HL-60 (cell line): ENCODE data around the gene DCTN1.

ENCODE experiments used
- DNase-seq, 2 experiments: peaks; one replicate each; pipeline ENCODE4 v3.0.0-alpha.2; 2010 to 2020; ENCODE audit warnings: low read depth in 1 of 2, low spot score in 1 of 2
- H3K27ac ChIP-seq: fragments of 250-450 bp; sonication (Bioruptor Pico); replicated peaks from 2 replicates; pipeline ENCODE4 v1.5.1; 2020; ENCODE audit warnings: mild to moderate bottlenecking, moderate library complexity
- H3K27me3 ChIP-seq: fragments of 250-450 bp; sonication (Bioruptor Pico); 2 replicates; pipeline ENCODE4 v1.5.1; 2021; ENCODE audit warnings: mild to moderate bottlenecking, moderate library complexity; ENCODE audit not compliant: insufficient read depth, poor library complexity, severe bottlenecking
- H3K4me3 ChIP-seq: replicated peaks from 2 replicates; pipeline ENCODE4 v1.5.1; 2011; ENCODE audit warnings: mild to moderate bottlenecking, control low read depth, low read length; ENCODE audit not compliant: insufficient read depth
- CTCF ChIP-seq: IDR thresholded peaks from one replicate; pipeline ENCODE4 v1.5.1; 2011; ENCODE audit warnings: low read length, control low read depth, inconsistent platforms; ENCODE audit not compliant: insufficient read depth
- GABPA ChIP-seq: IDR thresholded peaks from 2 replicates; pipeline ENCODE4 v1.6.1; 2012; ENCODE audit warnings: low read depth
- POLR2AphosphoS5 ChIP-seq: IDR thresholded peaks from 2 replicates; pipeline ENCODE4 v1.6.1; 2012; ENCODE audit warnings: low read depth
- REST ChIP-seq: IDR thresholded peaks from 2 replicates; pipeline ENCODE4 v1.6.1; 2012; ENCODE audit warnings: low read depth; ENCODE audit not compliant: insufficient replicate concordance
- SPI1 ChIP-seq: IDR thresholded peaks from 2 replicates; pipeline ENCODE4 v1.6.1; 2012; ENCODE audit warnings: low read depth, mild to moderate bottlenecking, borderline replicate concordance
- long read RNA-seq: library from polyadenylated mRNA; unstranded; transcript quantifications from one replicate; pipeline ENCODE4 v2.0.0, GENCODE V29; 2020

DCTN1 gene
- long read RNA-seq, full-length matches to known transcripts, result 421 of 509 reads
- long read RNA-seq, partial matches to known transcripts, result 33 of 509 reads
- long read RNA-seq, other reads (novel, unspliced or antisense), result 55 of 509 reads

GRCh38 chr2:74379851-74380789 lies at the start of gene DCTN1:
Gene DCTN1, minus strand, starts transcription at chr2:74380311. Its CDS starts 274 bp downstream, at chr2:74380037.
- TF ChIP-seq SPI1, result no peak
- TF ChIP-seq REST, result no peak
- no peak for TF ChIP-seq GABPA
- no peak for TF ChIP-seq POLR2AphosphoS5
- no peak for TF ChIP-seq CTCF
- no peaks in the 10 kb centered on the region for H3K27me3 ChIP-seq
- H3K4me3 ChIP-seq, result no peak within 1 kb of the TSS
- DNase-seq, result no peak
- no peak within 1 kb of the TSS for H3K27ac ChIP-seq

GRCh38 chr2:74428675-74429074 lies 48.6 kb upstream of the DCTN1 start:
- H3K27ac ChIP-seq, result no peak overlapping the region
- no peak for DNase-seq
- no peak overlapping the region for H3K4me3 ChIP-seq
- no peak for TF ChIP-seq CTCF
- TF ChIP-seq SPI1, result no peak
- TF ChIP-seq POLR2AphosphoS5, result no peak
- no peak for TF ChIP-seq GABPA
- TF ChIP-seq REST, result no peak
- no peaks in the 10 kb centered on the region for H3K27me3 ChIP-seq

GRCh38 chr2:74427551-74427950 lies 47.4 kb upstream of the DCTN1 start:
- no peak for TF ChIP-seq POLR2AphosphoS5
- DNase-seq, result no peak
- Histone ChIP-seq H3K27me3 (no peaks in the 10 kb centered on the region), H3K4me3 (no peak overlapping the region), H3K27ac (no peak overlapping the region)

GRCh38 chr2:74426181-74426758 lies 46.2 kb upstream of the DCTN1 start:
- TF ChIP-seq CTCF (no peak), GABPA (no peak), REST (no peak), POLR2AphosphoS5 (no peak), SPI1 (no peak)
- no peak overlapping the region for H3K27ac ChIP-seq
- no peak for DNase-seq
- no peak overlapping the region for H3K4me3 ChIP-seq
- no peaks in the 10 kb centered on the region for H3K27me3 ChIP-seq
